ENCODE measurements around the gene TCERG1L.

Gene TCERG1L

DNA sequence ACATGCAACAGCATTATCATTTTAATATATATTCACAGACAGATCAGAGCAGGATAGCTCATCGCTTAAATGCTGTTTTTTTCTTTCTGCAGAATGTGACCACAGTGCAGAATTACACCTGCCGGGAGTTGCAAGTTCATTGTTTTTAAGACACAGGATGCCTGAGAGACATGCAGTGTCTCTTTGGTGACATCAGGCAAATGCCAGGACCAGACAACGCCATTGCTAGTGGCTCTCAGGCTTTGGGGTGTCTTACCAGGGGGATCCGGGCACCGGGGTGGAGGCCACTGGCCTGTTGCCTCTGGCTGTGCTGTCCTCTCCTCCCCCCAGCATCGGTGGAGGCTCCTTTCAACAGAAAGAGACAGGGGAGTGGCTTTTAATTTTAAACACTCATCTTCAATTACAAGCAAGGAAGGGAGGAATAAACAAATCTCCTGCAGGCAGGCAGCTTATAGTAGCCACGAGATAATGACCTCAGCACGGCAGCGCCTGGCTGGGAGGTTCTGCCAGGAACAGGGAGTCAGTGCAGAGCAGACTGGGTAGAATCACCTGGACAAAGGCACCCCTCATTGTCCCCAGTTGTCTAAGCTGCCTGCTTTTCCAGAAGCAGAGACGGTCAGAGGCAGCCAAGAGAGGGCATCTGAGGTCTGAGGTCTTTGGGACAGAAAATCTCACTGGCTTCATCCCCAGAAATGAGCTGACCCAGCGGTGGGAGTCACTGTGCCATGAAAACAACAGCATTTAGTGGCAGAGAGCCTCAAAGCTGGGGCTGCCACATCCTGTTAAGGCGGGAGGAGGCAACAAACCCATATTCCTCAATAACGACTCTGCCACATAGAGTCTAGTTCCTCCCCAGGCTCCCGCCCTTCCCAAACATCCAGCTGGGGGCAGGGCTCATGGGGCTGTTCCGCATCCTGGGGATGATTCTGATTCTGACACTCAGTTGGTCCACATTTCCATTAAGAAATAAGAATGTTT is 148.4 kb downstream of the TCERG1L start:
- Histone ChIP-seq H2AK5ac (ENCODE audit: low read length, severe bottlenecking) (no peak overlapping the region), H2BK5ac (ENCODE audit: low read depth, low read length, poor library complexity, severe bottlenecking) (no peak overlapping the region), H4K8ac (ENCODE audit: low read length) (no peak overlapping the region), H3K27ac (ENCODE audit: low read length, poor library complexity, severe bottlenecking) (no peak overlapping the region), H3K23ac (ENCODE audit: low read length in 2 of 2) (no peak overlapping the region), H3K9ac (ENCODE audit: low read length) (no peak overlapping the region), H3K4me2 (ENCODE audit: low read length, poor library complexity, severe bottlenecking) (no peak overlapping the region), H4K91ac (ENCODE audit: low read length) (no peak overlapping the region), H3K4ac (ENCODE audit: low read depth in 1 of 2, low read length in 2 of 2) (no peak overlapping the region), H3K18ac (ENCODE audit: low read depth in 1 of 2, low read length in 2 of 2) (no peak overlapping the region), H3K14ac (ENCODE audit: low read length in 2 of 2) (no peak overlapping the region), H2BK15ac (ENCODE audit: low read depth, poor library complexity, severe bottlenecking) (no peak overlapping the region), H3K4me3 (ENCODE audit: insufficient read depth in 1 of 2, low read depth in 1 of 2, low read length in 2 of 2) (no peak overlapping the region), H3K9me3 (ENCODE audit: control insufficient read depth, low read length) (no peaks in the 10 kb centered on the region), H3K4me1 (ENCODE audit: control insufficient read depth, insufficient read depth, low read depth, low read length) (no peaks in the 10 kb centered on the region), H2BK120ac (ENCODE audit: low read depth, low read length) (no peak overlapping the region), H3K27me3 (ENCODE audit: control insufficient read depth in 1 of 2, insufficient read depth in 1 of 2, low read length in 2 of 2) (no peaks in the 10 kb centered on the region), H3K79me1 (replicated peaks; ENCODE audit: low read length, poor library complexity, severe bottlenecking) (no peaks in the 10 kb centered on the region), H3K36me3 (ENCODE audit: control insufficient read depth in 1 of 2, insufficient read depth in 2 of 2, low read depth in 1 of 2, low read length in 2 of 2) (no peaks in the 10 kb centered on the region), H2BK12ac (ENCODE audit: low read length in 2 of 2) (no peak overlapping the region), H2AFZ (ENCODE audit: low read depth, low read length) (no peak overlapping the region)
- WGBS, result 61% methylated on average over 14 of the region's 15 CpGs
- no peak for DNase-seq

- DNase-seq, result no peak
- Histone ChIP-seq H3K23ac (ENCODE audit: low read length in 2 of 2) (no peak overlapping the region), H2BK5ac (ENCODE audit: low read depth, low read length, poor library complexity, severe bottlenecking) (no peak overlapping the region), H3K4ac (ENCODE audit: low read depth in 1 of 2, low read length in 2 of 2) (no peak overlapping the region), H3K27me3 (ENCODE audit: control insufficient read depth in 1 of 2, insufficient read depth in 1 of 2, low read length in 2 of 2) (no peaks in the 10 kb centered on the region), H3K4me1 (ENCODE audit: control insufficient read depth, insufficient read depth, low read depth, low read length) (no peaks in the 10 kb centered on the region), H2BK15ac (ENCODE audit: low read depth, poor library complexity, severe bottlenecking) (no peak overlapping the region), H3K4me2 (ENCODE audit: low read length, poor library complexity, severe bottlenecking) (no peak overlapping the region), H3K18ac (ENCODE audit: low read depth in 1 of 2, low read length in 2 of 2) (no peak overlapping the region), H3K14ac (ENCODE audit: low read length in 2 of 2) (no peak overlapping the region), H4K8ac (ENCODE audit: low read length) (no peak overlapping the region), H3K9ac (ENCODE audit: low read length) (no peak overlapping the region), H3K4me3 (ENCODE audit: insufficient read depth in 1 of 2, low read depth in 1 of 2, low read length in 2 of 2) (no peak overlapping the region), H2BK12ac (ENCODE audit: low read length in 2 of 2) (no peak overlapping the region), H3K36me3 (ENCODE audit: control insufficient read depth in 1 of 2, insufficient read depth in 2 of 2, low read depth in 1 of 2, low read length in 2 of 2) (no peaks in the 10 kb centered on the region), H3K79me1 (replicated peaks; ENCODE audit: low read length, poor library complexity, severe bottlenecking) (no peaks in the 10 kb centered on the region), H2BK120ac (ENCODE audit: low read depth, low read length) (no peak overlapping the region), H2AK5ac (ENCODE audit: low read length, severe bottlenecking) (no peak overlapping the region), H2AFZ (ENCODE audit: low read depth, low read length) (no peak overlapping the region), H4K91ac (ENCODE audit: low read length) (no peak overlapping the region), H3K27ac (ENCODE audit: low read length, poor library complexity, severe bottlenecking) (no peak overlapping the region), H3K9me3 (ENCODE audit: control insufficient read depth, low read length) (peaks cover 4% of the 10 kb centered on the region)
- WGBS, result 77% methylated on average over 6 of the region's 6 CpGs
Observed at GRCh38 chr10:131162211-131162610, 149.3 kb downstream of the TCERG1L start.

GRCh38 chr10:131161087-131161486 is 150.4 kb downstream of the TCERG1L start:
- Histone ChIP-seq H2BK120ac (ENCODE audit: low read depth, low read length) (no peak overlapping the region), H3K27ac (ENCODE audit: low read length, poor library complexity, severe bottlenecking) (no peak overlapping the region), H3K18ac (ENCODE audit: low read depth in 1 of 2, low read length in 2 of 2) (no peak overlapping the region), H3K79me1 (replicated peaks; ENCODE audit: low read length, poor library complexity, severe bottlenecking) (no peaks in the 10 kb centered on the region), H3K4me3 (ENCODE audit: insufficient read depth in 1 of 2, low read depth in 1 of 2, low read length in 2 of 2) (no peak overlapping the region), H2AK5ac (ENCODE audit: low read length, severe bottlenecking) (no peak overlapping the region), H3K27me3 (ENCODE audit: control insufficient read depth in 1 of 2, insufficient read depth in 1 of 2, low read length in 2 of 2) (no peaks in the 10 kb centered on the region), H3K9ac (ENCODE audit: low read length) (no peak overlapping the region), H2BK5ac (ENCODE audit: low read depth, low read length, poor library complexity, severe bottlenecking) (no peak overlapping the region), H3K4me2 (ENCODE audit: low read length, poor library complexity, severe bottlenecking) (no peak overlapping the region), H2BK15ac (ENCODE audit: low read depth, poor library complexity, severe bottlenecking) (no peak overlapping the region), H3K4me1 (ENCODE audit: control insufficient read depth, insufficient read depth, low read depth, low read length) (no peaks in the 10 kb centered on the region), H3K4ac (ENCODE audit: low read depth in 1 of 2, low read length in 2 of 2) (no peak overlapping the region), H3K14ac (ENCODE audit: low read length in 2 of 2) (no peak overlapping the region), H4K8ac (ENCODE audit: low read length) (no peak overlapping the region), H4K91ac (ENCODE audit: low read length) (no peak overlapping the region), H2AFZ (ENCODE audit: low read depth, low read length) (no peak overlapping the region), H3K23ac (ENCODE audit: low read length in 2 of 2) (no peak overlapping the region), H3K9me3 (ENCODE audit: control insufficient read depth, low read length) (peaks cover 4% of the 10 kb centered on the region), H2BK12ac (ENCODE audit: low read length in 2 of 2) (no peak overlapping the region), H3K36me3 (ENCODE audit: control insufficient read depth in 1 of 2, insufficient read depth in 2 of 2, low read depth in 1 of 2, low read length in 2 of 2) (no peaks in the 10 kb centered on the region)
- no peak for DNase-seq
- 89% methylated on average over 8 of the region's 8 CpGs for WGBS

- H3K4ac ChIP-seq (ENCODE audit: low read depth in 1 of 2, low read length in 2 of 2), result no peak overlapping the region
- no peak overlapping the region for H3K4me2 ChIP-seq (ENCODE audit: low read length, poor library complexity, severe bottlenecking)
- no peak overlapping the region for H3K4me3 ChIP-seq (ENCODE audit: insufficient read depth in 1 of 2, low read depth in 1 of 2, low read length in 2 of 2)
- H3K23ac ChIP-seq (ENCODE audit: low read length in 2 of 2), result no peak overlapping the region
- no peak overlapping the region for H4K91ac ChIP-seq (ENCODE audit: low read length)
- no peak overlapping the region for H2AFZ ChIP-seq (ENCODE audit: low read depth, low read length)
- H3K27me3 ChIP-seq (ENCODE audit: control insufficient read depth in 1 of 2, insufficient read depth in 1 of 2, low read length in 2 of 2), result no peaks in the 10 kb centered on the region
- no peak overlapping the region for H3K14ac ChIP-seq (ENCODE audit: low read length in 2 of 2)
- no peaks in the 10 kb centered on the region for H3K4me1 ChIP-seq (ENCODE audit: control insufficient read depth, insufficient read depth, low read depth, low read length)
- H2AK5ac ChIP-seq (ENCODE audit: low read length, severe bottlenecking), result no peak overlapping the region
- H3K36me3 ChIP-seq (ENCODE audit: control insufficient read depth in 1 of 2, insufficient read depth in 2 of 2, low read depth in 1 of 2, low read length in 2 of 2), result peaks cover 0 to 1% of the 10 kb centered on the region in 2 experiments
- no peak for DNase-seq
- H2BK120ac ChIP-seq (ENCODE audit: low read depth, low read length), result no peak overlapping the region
- no peak overlapping the region for H2BK15ac ChIP-seq (ENCODE audit: low read depth, poor library complexity, severe bottlenecking)
- no peaks in the 10 kb centered on the region for H3K79me1 ChIP-seq (replicated peaks; ENCODE audit: low read length, poor library complexity, severe bottlenecking)
- no peak overlapping the region for H3K27ac ChIP-seq (ENCODE audit: low read length, poor library complexity, severe bottlenecking)
- H2BK12ac ChIP-seq (ENCODE audit: low read length in 2 of 2), result no peak overlapping the region
- 89% methylated on average over 19 of the region's 19 CpGs for WGBS
- no peak overlapping the region for H3K9ac ChIP-seq (ENCODE audit: low read length)
- H2BK5ac ChIP-seq (ENCODE audit: low read depth, low read length, poor library complexity, severe bottlenecking), result no peak overlapping the region
- peaks cover 4% of the 10 kb centered on the region for H3K9me3 ChIP-seq (ENCODE audit: control insufficient read depth, low read length)
- no peak overlapping the region for H3K18ac ChIP-seq (ENCODE audit: low read depth in 1 of 2, low read length in 2 of 2)
- no peak overlapping the region for H4K8ac ChIP-seq (ENCODE audit: low read length)
Observed at GRCh38 chr10:131160219-131160875, 151.2 kb downstream of the TCERG1L start.

Data from mesenchymal stem cell (in vitro differentiated cells and primary cell).